ENCODE results near the gene RPTOR. TPM values are rescaled to one million over a fixed set of nuclear protein-coding genes. Genes with fewer than 3 reads are reported as not detected.
A peak's percentile ranks its signal among the peaks of the same experiment; 100 is the strongest.

Gene RPTOR
- total and polyA plus RNA-seq, 12 donors, result 7.9 to 30.3 (median 25.6) TPM

GRCh38 chr17:80860703-80861417 is 316.2 kb downstream of the RPTOR start:
- 80 to 86% methylated on average over 11 of the region's 11 CpGs for WGBS, 2 donors
- no peak overlapping the region for H3K27ac ChIP-seq
- no peak for ATAC-seq
- H3K36me3 ChIP-seq, result peaks cover 0 to 31% (median 0%) of the 10 kb centered on the region in 9 donors
- intact Hi-C loops (cut with DNase I), result loop anchor here in 2 of 10 donors (5.0 to 10.0 kb wide), 3 partner anchors 106 to 436 kb away; no protein-coding TSS in a partner anchor
- H3K9me3 ChIP-seq, result peaks cover 0 to 4% (median 0%) of the 10 kb centered on the region in 11 donors
- no peak for DNase-seq
- no peak for TF ChIP-seq CTCF (IDR thresholded peaks at IDR 0.05)
- H3K4me1 ChIP-seq, result peaks cover 0 to 35% (median 17%) of the 10 kb centered on the region in 9 donors
- no peaks in the 10 kb centered on the region for H3K27me3 ChIP-seq
- H3K4me3 ChIP-seq, result no peak overlapping the region

GRCh38 chr17:80861418-80861815 is 316.8 kb downstream of the RPTOR start:
- Histone ChIP-seq H3K4me1 (peaks cover 0 to 32% (median 17%) of the 10 kb centered on the region in 9 donors), H3K27ac (no peak overlapping the region), H3K9me3 (peaks cover 0 to 4% (median 0%) of the 10 kb centered on the region in 11 donors), H3K4me3 (no peak overlapping the region), H3K27me3 (no peaks in the 10 kb centered on the region), H3K36me3 (peaks cover 0 to 26% (median 0%) of the 10 kb centered on the region in 9 donors)
- ATAC-seq (no peak), DNase-seq (no peak)
- 73 to 79% methylated on average over 11 of the region's 11 CpGs for WGBS, 2 donors
- no peak for TF ChIP-seq CTCF (IDR thresholded peaks at IDR 0.05)
- intact Hi-C loops (cut with DNase I), result loop anchor here in 2 of 10 donors (5.0 to 10.0 kb wide), 3 partner anchors 106 to 437 kb away; no protein-coding TSS in a partner anchor

GRCh38 chr17:80861892-80862291 is 317.3 kb downstream of the RPTOR start:
- Histone ChIP-seq H3K36me3 (peaks cover 0 to 21% (median 0%) of the 10 kb centered on the region in 9 donors), H3K4me1 (peaks cover 0 to 28% (median 12%) of the 10 kb centered on the region in 9 donors), H3K4me3 (no peak overlapping the region), H3K27ac (no peak overlapping the region), H3K27me3 (no peaks in the 10 kb centered on the region), H3K9me3 (peaks cover 0 to 4% (median 0%) of the 10 kb centered on the region in 11 donors)
- DNase-seq, result peak in 1 of 2 donors; percentile 24
- intact Hi-C loops (cut with DNase I), result loop anchor here in 2 of 10 donors (5.0 to 10.0 kb wide), 3 partner anchors 105 to 437 kb away; no protein-coding TSS in a partner anchor
- peak in 3 of 8 donors; percentile 24 to 50 (median 43) for ATAC-seq
- 55 to 67% methylated on average over 8 of the region's 8 CpGs for WGBS, 2 donors
- TF ChIP-seq CTCF (IDR thresholded peaks at IDR 0.05), result peak in 7 of 9 donors; percentile 21 to 49 (median 43)

DNA sequence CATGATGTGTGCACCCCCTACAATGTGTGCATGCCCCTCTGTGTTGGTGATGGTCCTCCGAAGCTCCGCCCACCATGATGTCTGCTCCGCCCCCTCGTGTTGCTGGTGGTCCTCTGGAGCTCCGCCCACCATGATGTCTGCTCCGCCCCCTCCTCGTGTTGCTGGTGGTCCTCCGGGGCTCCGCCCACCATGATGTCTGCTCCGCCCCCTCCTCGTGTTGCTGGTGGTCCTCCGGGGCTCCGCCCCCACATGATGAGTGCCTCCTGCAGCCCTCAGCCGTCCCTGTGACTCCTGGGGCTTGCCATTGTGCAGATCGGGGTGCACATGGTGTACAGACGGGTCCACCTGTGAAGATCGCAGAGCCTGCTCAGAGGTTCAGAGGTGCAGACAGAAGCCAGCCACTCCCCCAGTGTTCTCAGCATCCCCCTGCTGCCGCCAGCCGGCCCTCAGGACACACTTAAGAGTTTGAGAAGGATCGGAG is 317.9 kb downstream of the RPTOR start:
- ATAC-seq, result no peak
- no peak overlapping the region for H3K4me3 ChIP-seq
- no peak for TF ChIP-seq CTCF (IDR thresholded peaks at IDR 0.05)
- no peak for DNase-seq
- H3K27me3 ChIP-seq, result no peaks in the 10 kb centered on the region
- peaks cover 0 to 23% (median 11%) of the 10 kb centered on the region in 9 donors for H3K4me1 ChIP-seq
- intact Hi-C loops (cut with DNase I), result loop anchor here in 2 of 10 donors (5.0 to 10.0 kb wide), 3 partner anchors 105 to 438 kb away; no protein-coding TSS in a partner anchor
- peaks cover 0 to 4% (median 0%) of the 10 kb centered on the region in 11 donors for H3K9me3 ChIP-seq
- 89 to 93% methylated on average over 16 to 20 of the region's 20 CpGs for WGBS, 2 donors
- H3K36me3 ChIP-seq, result peaks cover 0 to 19% (median 0%) of the 10 kb centered on the region in 9 donors
- no peak overlapping the region for H3K27ac ChIP-seq
